SJCRH30 (cell line): Measurements from ENCODE around the gene CLDN25. TPM values are rescaled to one million over a fixed set of nuclear protein-coding genes. Genes with fewer than 3 reads are reported as not detected.
A peak's percentile ranks its signal among the peaks of the same experiment; 100 is the strongest.
"Not testable (repeated sequence)": the region's sequence is repeated elsewhere in the genome, so short reads cannot be mapped to it uniquely, and the experiment has no call there.

Experiments used
- DNase-seq, 2 experiments: peaks; one replicate each; pipeline ENCODE4 v3.0.0-alpha.2; 2015 to 2020
- H3K27ac ChIP-seq: fragments of 250-450 bp; sonication (Bioruptor Pico); 2 replicates; pipeline ENCODE4 v1.5.1; 2020; ENCODE audit warnings: mild to moderate bottlenecking, moderate library complexity
- H3K27me3 ChIP-seq: fragments of 250-450 bp; sonication (Bioruptor Pico); 2 replicates; pipeline ENCODE4 v1.5.1; 2020; ENCODE audit warnings: mild to moderate bottlenecking, moderate library complexity
- H3K36me3 ChIP-seq: fragments of 250-450 bp; sonication (Bioruptor Pico); 2 replicates; pipeline ENCODE4 v1.5.1; 2020; ENCODE audit warnings: mild to moderate bottlenecking, moderate library complexity
- H3K4me1 ChIP-seq: fragments of 250-450 bp; sonication (Bioruptor Pico); 2 replicates; pipeline ENCODE4 v1.5.1; 2020; ENCODE audit warnings: mild to moderate bottlenecking, moderate library complexity
- H3K4me3 ChIP-seq: fragments of 250-450 bp; sonication (Bioruptor Pico); 2 replicates; pipeline ENCODE4 v1.5.1; 2020; ENCODE audit warnings: mild to moderate bottlenecking, moderate library complexity
- H3K9me3 ChIP-seq: fragments of 250-450 bp; sonication (Bioruptor Pico); replicated peaks from 2 replicates; pipeline ENCODE4 v1.5.1; 2020; ENCODE audit warnings: mild to moderate bottlenecking, moderate library complexity
- total RNA-seq: library from RNA; depleted of rRNA; stranded (reverse); fragments of >200 nt; shearing (Covaris generic); gene quantifications from 2 replicates; pipeline ENCODE4 v1.2.3, GENCODE V29; 2014

Gene CLDN25
- total RNA-seq, 1 experiment from 2014 or later = not detected

DNA sequence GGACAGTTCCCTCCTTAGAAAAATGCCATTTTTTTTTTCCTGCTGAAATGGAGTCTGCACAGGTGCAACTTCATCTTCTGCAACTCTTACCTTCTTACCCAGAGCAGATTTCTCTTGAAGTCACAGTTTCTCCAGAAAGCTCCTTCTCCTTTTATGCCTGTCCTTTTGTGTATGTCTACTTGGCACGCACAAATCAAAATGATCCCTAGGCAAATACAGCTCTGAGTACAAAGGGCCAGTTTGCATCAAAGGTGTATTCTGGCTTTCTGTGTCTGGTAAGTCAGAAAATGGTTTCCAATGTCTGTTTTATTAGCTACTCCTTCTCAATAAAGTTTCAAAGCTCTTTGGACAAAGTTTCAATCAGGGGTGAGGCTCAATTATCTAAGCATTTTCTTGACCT is 2.5 kb downstream of the CLDN25 start:
- no peak for DNase-seq
- no peaks in the 10 kb centered on the region for H3K36me3 ChIP-seq
- no peaks in the 10 kb centered on the region for H3K4me1 ChIP-seq
- H3K27me3 ChIP-seq = no peaks in the 10 kb centered on the region
- no peaks in the 10 kb centered on the region for H3K9me3 ChIP-seq
- no peak overlapping the region for H3K27ac ChIP-seq
- no peak overlapping the region for H3K4me3 ChIP-seq

DNA sequence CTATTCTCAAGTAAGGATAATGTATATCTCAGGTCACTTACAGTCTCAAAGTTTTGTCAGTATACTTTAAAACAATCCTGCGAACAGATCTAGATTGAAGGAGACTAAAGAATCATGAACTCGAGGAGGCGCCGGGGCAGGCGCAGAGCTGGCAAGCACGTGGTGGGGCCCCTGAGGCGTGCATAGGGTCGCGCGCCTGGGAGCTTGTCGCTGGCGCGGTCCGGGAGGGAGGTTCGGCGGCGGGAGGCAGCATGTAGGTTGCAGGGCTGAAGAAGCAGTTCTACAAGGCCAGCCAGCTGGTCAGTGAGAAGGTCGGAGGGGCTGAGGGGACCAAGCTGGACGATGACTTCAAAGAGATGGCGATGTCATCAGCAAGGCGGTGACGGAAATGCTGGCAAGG is 9.4 kb downstream of the CLDN25 start:
- H3K27me3 ChIP-seq, H3K4me3 ChIP-seq, DNase-seq, H3K4me1 ChIP-seq, H3K9me3 ChIP-seq, H3K36me3 ChIP-seq, H3K27ac ChIP-seq: not testable (repeated sequence)

DNA sequence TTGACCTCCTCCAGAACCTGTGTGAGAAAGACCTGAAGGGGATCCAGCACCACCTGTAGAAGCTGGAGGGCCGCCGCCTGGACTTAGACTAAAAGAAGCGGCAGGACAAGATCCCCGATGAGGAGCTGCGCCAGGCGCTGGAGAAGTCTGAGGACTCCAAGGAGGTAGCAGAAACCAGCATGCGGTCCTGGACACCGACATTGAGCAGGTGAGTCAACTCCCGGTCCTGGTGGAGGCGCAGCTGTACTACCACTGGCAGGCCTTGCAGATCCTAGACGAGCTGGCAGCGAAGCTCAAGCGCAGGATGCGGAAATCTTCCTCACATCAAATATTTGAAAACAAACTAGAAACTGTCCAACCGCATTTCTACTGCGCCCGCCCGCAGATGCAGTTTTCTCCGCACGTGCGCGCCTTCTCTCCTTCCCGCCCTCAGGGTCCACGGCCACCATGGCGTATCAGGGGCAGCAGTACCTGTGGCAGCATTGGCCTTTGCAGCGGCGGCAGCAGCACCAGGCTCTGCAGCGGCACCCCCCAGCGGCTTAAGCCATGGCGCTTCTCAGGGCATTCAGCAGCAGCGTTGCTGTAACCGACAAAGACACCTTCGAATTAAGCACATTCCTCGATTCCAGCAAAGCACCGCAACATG is 10.2 kb downstream of the CLDN25 start:
- no peak for DNase-seq
- no peak overlapping the region for H3K27ac ChIP-seq
- H3K36me3 ChIP-seq = no peaks in the 10 kb centered on the region
- H3K4me3 ChIP-seq = no peak overlapping the region
- no peaks in the 10 kb centered on the region for H3K9me3 ChIP-seq
- no peaks in the 10 kb centered on the region for H3K27me3 ChIP-seq
- H3K4me1 ChIP-seq = no peaks in the 10 kb centered on the region

DNA sequence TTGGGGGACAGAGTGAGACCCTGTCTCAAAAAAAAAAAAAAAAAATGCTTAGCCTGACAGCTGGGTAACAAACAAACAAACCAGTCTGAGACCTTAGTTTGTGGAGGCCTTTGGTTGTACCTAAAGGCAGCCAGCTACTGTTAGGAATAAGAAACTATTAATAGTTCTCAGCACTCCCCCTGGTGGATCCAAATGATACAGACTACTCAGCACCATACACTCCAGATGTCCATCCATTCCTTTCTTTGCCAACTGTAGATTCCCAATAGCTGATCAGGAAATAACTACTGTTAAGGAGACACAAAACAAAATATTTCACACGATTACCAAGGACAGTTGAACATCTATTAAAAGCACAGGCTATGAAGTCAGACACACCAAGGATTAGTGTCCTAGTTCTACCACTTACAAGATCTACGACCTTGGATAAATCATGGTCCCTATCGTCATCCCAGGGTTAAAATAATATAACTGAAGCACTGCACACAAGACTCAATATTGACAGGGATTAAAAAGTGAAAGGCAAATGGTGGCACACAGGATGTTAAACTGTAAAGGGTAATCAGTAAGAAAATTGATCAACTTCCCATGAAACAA is 17.2 kb downstream of the CLDN25 start:
- no peaks in the 10 kb centered on the region for H3K4me1 ChIP-seq
- H3K9me3 ChIP-seq = no peaks in the 10 kb centered on the region
- H3K27ac ChIP-seq = no peak overlapping the region
- no peaks in the 10 kb centered on the region for H3K27me3 ChIP-seq
- no peak overlapping the region for H3K4me3 ChIP-seq
- DNase-seq = peak; percentile 17 to 64
- H3K36me3 ChIP-seq = 0 out of 2 replicates have a peak, but pooled peaks cover 5% of the 10 kb centered on the region

DNA sequence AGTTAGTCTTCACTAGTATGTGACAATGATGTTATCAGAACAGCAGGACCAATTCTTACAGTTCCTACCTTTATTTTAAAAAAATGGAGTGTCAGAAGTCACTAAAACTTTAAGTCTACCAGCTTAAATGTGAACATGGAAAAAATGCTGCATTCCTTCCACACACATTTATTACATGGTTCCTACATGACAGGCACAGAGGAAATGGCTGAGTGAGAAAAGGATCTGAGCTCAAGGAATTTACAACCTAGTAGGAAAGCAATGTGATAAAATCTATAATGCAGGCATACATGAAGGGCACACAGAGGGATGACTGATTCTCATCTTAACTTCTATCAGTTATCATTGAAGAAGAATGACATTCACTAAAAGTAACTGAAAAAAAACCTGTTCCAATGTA is 23.0 kb downstream of the CLDN25 start:
- DNase-seq = no peak
- no peaks in the 10 kb centered on the region for H3K9me3 ChIP-seq
- H3K36me3 ChIP-seq = peaks cover 13% of the 10 kb centered on the region
- no peaks in the 10 kb centered on the region for H3K27me3 ChIP-seq
- no peaks in the 10 kb centered on the region for H3K4me1 ChIP-seq
- no peak overlapping the region for H3K4me3 ChIP-seq
- no peak overlapping the region for H3K27ac ChIP-seq

DNA sequence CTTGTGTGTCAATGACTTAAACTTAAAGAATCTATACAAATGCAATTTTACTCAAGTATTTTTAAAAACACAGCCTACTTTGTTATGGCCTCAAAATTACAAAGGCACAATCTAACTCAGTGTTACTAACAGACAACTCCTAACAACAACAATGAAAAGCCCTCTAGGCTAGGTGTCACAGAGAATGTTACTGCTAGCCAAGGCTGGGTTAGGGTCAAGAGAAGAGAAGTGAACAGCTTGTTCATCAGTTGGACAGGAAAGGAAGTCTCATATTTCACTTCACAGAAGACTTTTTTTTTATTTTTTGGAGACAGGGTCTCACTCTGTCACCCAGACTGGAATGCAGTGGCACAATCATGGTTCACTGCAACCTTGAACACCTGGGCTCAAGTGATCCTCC is 26.0 kb downstream of the CLDN25 start:
- Histone ChIP-seq H3K4me3 (no peak overlapping the region), H3K36me3 (peaks cover 17% of the 10 kb centered on the region), H3K4me1 (no peaks in the 10 kb centered on the region), H3K9me3 (no peaks in the 10 kb centered on the region), H3K27me3 (no peaks in the 10 kb centered on the region), H3K27ac (no peak overlapping the region)
- no peak for DNase-seq

DNA sequence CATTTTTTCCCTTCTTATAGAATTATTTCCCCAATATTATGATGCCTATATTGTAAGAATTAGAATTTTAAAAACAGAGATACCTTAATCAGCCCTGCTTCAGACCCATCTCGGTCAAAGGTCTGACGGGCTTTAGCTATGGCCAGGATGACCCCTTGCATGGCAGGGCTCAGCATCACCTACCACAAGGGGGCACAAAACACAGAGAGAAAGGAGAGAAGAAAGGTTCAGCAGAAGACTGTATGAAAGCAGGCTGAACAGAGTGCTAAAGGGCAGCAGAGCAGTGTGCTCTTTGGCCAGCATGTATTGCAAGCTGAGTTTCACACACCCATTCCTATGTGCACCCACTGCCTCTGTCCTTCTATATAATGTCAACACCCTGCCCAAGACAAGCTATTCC is 26.8 kb downstream of the CLDN25 start:
- no peaks in the 10 kb centered on the region for H3K27me3 ChIP-seq
- DNase-seq = peak; percentile 40 to 54

DNA sequence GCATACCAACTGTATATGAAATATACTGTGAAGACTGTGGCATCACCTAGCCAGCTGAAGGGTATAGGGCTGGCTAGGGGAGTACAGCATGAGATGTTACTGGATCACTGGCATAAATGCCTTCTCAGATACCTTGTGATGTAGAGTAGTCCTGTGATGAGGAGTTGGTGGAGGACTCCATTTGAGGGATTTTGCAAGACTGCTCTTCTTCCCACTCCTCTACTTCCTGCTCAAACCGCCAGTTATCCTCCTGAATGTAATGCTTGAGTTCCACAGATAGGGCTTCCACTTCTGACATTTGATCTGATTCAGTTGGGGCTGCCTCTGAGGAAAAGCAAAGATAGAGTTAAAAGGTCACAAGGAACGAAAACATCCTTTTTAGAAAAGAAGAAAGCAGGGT is 29.3 kb downstream of the CLDN25 start:
- no peak overlapping the region for H3K27ac ChIP-seq
- no peaks in the 10 kb centered on the region for H3K9me3 ChIP-seq
- no peaks in the 10 kb centered on the region for H3K4me1 ChIP-seq
- no peak overlapping the region for H3K4me3 ChIP-seq
- H3K36me3 ChIP-seq = peaks cover 12% of the 10 kb centered on the region
- DNase-seq = no peak
- no peaks in the 10 kb centered on the region for H3K27me3 ChIP-seq

More for the DNA sequence above, 26.8 kb downstream of the CLDN25 start:
- Histone ChIP-seq H3K27ac (no peak overlapping the region), H3K9me3 (no peaks in the 10 kb centered on the region), H3K4me1 (no peaks in the 10 kb centered on the region), H3K4me3 (no peak overlapping the region), H3K36me3 (peaks cover 17% of the 10 kb centered on the region)

DNA sequence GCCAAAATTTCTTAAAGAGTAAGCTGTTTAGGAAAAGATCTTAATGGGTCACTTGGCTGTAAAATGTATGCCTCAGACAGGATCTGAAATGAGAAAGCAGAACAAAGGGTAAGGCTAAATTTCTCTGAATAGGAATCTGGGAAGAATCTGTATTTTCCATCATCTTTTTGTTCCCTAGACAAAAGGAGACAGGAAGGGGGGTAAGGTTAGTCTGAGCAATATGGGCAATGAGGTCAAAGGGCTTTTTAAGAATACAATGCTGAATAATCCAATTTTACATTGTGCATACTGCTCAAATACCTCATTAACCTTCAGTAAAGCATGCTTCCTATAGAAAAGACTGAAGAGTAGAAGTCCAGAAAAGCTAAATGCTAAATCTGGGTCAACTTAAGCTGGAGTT is 34.6 kb downstream of the CLDN25 start:
- H3K4me1 ChIP-seq = no peaks in the 10 kb centered on the region
- peaks cover 7% of the 10 kb centered on the region for H3K36me3 ChIP-seq
- no peak for DNase-seq
- no peak overlapping the region for H3K27ac ChIP-seq
- no peaks in the 10 kb centered on the region for H3K27me3 ChIP-seq
- no peak overlapping the region for H3K4me3 ChIP-seq
- H3K9me3 ChIP-seq = no peaks in the 10 kb centered on the region

DNA sequence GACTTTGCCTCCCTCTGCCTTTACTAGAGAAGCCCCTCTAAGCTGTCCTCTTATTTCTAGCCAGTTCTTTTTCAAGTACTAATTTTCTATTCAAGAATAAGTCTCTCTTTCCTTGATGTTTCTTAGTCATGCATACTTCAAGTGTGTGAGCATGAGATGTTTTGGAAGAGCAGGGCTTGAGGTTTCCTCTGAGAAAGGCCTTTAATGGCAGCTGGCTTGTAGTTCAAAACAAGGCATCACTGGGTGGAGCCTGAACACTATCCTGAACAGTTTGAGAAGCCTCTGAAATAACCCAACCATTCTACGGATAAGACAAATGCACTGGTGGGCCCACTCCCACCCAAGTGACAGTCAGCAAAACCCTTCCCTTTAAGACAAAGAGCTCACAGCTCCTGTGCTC is 37.6 kb downstream of the CLDN25 start:
- Histone ChIP-seq H3K27me3 (no peaks in the 10 kb centered on the region), H3K36me3 (peaks cover 11% of the 10 kb centered on the region), H3K4me3 (no peak overlapping the region), H3K9me3 (no peaks in the 10 kb centered on the region), H3K4me1 (no peaks in the 10 kb centered on the region), H3K27ac (no peak overlapping the region)
- no peak for DNase-seq

DNA sequence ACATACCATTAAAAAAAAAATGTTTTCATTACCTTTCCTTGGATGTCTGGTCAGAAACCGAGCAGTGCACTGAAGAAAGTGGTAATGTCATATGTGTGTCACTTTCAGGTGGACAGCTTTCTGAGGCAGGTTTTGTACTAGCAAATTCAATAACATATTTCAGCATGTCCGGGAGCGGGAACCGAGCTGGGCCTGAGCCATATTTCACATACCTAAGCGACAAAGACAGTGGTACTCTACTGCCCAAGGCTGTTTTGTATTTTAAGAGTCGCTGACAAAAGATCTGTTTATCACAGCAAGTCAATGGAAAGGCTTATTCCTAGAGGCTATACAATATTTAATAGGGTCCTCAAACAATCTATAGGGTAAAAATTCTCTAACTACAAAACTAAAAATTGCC is 38.0 kb downstream of the CLDN25 start:
- H3K27me3 ChIP-seq = no peaks in the 10 kb centered on the region
- no peaks in the 10 kb centered on the region for H3K4me1 ChIP-seq
- no peak overlapping the region for H3K4me3 ChIP-seq
- H3K36me3 ChIP-seq = peaks cover 8% of the 10 kb centered on the region
- no peak for DNase-seq
- H3K27ac ChIP-seq = no peak overlapping the region
- no peaks in the 10 kb centered on the region for H3K9me3 ChIP-seq

DNA sequence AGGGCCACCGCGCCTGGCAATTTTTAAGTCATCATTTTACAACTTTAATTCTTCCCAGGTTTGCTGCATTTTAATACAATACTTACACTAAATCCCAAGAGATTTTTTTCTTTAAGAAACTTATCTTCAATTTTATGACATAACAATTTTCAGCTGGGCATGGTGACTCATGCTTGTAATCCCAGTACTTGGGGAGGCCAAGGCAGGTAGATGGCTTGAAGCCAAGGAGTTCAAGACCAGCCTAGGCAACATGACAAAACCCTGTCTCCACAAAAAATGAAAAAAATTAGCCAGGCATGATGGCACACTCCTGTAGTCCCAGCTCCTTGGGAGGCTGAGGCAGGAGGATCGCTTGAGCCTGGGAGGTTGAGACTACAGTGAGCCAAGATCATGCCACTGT is 38.8 kb downstream of the CLDN25 start:
- no peaks in the 10 kb centered on the region for H3K4me1 ChIP-seq
- no peak overlapping the region for H3K4me3 ChIP-seq
- no peak overlapping the region for H3K27ac ChIP-seq
- no peaks in the 10 kb centered on the region for H3K27me3 ChIP-seq
- H3K9me3 ChIP-seq = no peaks in the 10 kb centered on the region
- H3K36me3 ChIP-seq = peaks cover 6% of the 10 kb centered on the region
- no peak for DNase-seq

DNA sequence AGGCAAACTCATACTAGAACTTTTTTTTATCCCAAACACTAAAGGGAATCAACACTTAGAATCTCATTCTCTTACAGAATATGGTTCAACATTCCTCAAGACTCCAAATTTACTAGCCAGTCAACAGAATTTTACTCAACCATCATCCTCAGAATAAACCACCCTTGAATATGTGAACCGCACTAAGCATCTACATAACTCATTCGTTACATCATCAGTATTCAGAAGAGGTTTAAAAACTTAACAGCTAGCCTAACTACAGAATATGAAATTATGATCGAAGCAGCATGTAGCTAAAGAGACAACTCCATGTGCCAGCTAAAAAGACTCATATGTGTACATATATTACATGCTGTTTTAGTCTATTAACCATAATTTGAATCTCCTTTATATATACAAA is 47.9 kb downstream of the CLDN25 start:
- H3K36me3 ChIP-seq = peaks cover 12% of the 10 kb centered on the region

DNA sequence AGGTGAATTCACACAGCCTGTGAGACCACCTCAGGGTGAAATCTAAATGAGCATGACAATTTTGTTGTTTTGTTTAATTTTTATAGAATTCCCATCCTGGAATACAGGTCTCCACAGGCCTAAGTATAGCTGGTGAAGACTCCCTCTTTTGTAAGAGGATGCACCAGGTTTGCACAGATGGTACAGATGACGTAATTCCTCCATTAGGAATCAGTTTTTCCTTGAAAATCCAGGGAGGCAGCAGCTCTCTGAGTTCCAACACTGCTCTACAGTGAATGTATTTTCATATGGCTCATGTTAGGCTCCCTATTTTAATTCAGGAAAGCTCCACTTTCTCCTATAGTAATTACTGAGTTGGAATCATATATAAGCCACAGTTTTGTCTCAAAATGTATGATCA is 48.6 kb downstream of the CLDN25 start:
- no peaks in the 10 kb centered on the region for H3K4me1 ChIP-seq
- H3K27ac ChIP-seq = no peak overlapping the region
- H3K4me3 ChIP-seq = no peak overlapping the region
- H3K36me3 ChIP-seq = peaks cover 12% of the 10 kb centered on the region
- no peak for DNase-seq
- H3K27me3 ChIP-seq = no peaks in the 10 kb centered on the region
- no peaks in the 10 kb centered on the region for H3K9me3 ChIP-seq

More for the DNA sequence above, 47.9 kb downstream of the CLDN25 start:
- Histone ChIP-seq H3K9me3 (no peaks in the 10 kb centered on the region), H3K27ac (no peak overlapping the region), H3K4me1 (no peaks in the 10 kb centered on the region), H3K4me3 (no peak overlapping the region), H3K27me3 (no peaks in the 10 kb centered on the region)
- no peak for DNase-seq

DNA sequence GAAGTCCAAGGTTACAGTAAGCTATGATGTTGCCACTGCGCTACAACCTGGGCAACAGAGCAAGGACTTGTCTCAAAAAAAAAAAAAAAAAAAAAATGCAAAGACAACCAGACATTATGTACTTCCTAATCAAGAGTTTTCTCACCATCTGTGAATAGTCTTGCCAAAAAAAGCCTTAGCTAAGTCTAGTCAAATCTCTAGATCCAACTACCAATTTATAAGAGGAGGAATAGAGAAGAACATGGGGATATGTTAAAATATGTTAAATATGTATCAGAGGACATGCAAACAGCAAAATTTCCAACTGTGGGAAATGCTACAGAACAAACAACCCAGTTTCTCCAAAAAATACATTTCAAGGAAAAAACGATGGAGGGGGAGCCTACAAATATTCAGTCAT is 50.2 kb downstream of the CLDN25 start:
- Histone ChIP-seq H3K4me1 (no peaks in the 10 kb centered on the region), H3K27me3 (no peaks in the 10 kb centered on the region), H3K9me3 (no peaks in the 10 kb centered on the region), H3K27ac (no peak overlapping the region), H3K36me3 (peaks cover 10% of the 10 kb centered on the region), H3K4me3 (no peak overlapping the region)
- DNase-seq = no peak
